AG09309 (cell line): ENCODE data around the gene DPYSL4.

ENCODE experiments used
- DNase-seq: peaks from one replicate; pipeline ENCODE4 v3.0.0-alpha.2; 2010; ENCODE audit warnings: low read depth
- H3K4me3 ChIP-seq: 2 replicates; pipeline ENCODE4 v1.5.1; 2011; ENCODE audit warnings: mild to moderate bottlenecking, low read depth, low read length, moderate library complexity; ENCODE audit not compliant: control insufficient read depth
- TF ChIP-seq, protein P1 (sequence below): IDR thresholded peaks from 2 replicates; pipeline ENCODE4 v1.5.1; 2011; ENCODE audit warnings: mild to moderate bottlenecking, low read depth, low read length, inconsistent platforms; ENCODE audit not compliant: insufficient read depth, control insufficient read depth; ENCODE audit errors: missing control alignments

The DPYSL4 gene

DNA sequence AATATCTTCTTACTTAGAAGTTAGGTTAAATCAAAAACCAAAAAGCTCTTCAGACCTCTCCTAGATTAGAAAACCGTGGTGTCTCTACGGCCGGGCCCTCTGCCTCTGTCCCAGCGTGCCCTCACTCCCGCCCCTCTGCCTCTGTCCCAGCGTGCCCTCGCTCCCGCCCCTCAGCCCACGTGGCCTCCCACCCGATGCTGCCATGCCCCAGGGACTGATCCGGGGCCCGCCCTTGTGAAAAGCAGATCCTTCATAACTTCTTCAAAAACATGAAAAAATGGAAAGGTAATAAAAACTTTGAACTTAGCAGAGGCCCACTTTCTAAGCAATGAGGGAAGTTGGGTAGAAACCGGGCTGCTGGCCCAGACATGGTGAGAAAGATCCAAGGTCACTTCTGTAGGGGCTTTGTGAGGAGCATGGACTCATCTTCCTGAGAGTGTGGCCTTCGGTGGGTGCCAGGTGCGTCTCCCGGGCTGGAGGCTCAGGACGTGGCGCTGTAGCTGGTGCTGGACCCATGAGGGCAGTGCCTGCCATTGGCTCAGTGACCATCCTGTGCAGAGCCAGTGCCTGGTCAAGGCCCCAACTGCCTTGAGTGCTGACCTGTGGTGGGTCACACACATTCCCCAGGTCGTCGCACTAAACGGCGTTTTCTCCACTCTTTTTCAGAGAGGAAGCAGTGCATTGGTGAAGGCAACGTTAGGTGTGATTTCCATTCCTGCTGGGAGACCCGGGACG lies 4.9 kb upstream of the DPYSL4 start:
- no peak for DNase-seq
- no peak overlapping the region for H3K4me3 ChIP-seq
- TF ChIP-seq, protein P1, sequence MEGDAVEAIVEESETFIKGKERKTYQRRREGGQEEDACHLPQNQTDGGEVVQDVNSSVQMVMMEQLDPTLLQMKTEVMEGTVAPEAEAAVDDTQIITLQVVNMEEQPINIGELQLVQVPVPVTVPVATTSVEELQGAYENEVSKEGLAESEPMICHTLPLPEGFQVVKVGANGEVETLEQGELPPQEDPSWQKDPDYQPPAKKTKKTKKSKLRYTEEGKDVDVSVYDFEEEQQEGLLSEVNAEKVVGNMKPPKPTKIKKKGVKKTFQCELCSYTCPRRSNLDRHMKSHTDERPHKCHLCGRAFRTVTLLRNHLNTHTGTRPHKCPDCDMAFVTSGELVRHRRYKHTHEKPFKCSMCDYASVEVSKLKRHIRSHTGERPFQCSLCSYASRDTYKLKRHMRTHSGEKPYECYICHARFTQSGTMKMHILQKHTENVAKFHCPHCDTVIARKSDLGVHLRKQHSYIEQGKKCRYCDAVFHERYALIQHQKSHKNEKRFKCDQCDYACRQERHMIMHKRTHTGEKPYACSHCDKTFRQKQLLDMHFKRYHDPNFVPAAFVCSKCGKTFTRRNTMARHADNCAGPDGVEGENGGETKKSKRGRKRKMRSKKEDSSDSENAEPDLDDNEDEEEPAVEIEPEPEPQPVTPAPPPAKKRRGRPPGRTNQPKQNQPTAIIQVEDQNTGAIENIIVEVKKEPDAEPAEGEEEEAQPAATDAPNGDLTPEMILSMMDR, result no peak

DNA sequence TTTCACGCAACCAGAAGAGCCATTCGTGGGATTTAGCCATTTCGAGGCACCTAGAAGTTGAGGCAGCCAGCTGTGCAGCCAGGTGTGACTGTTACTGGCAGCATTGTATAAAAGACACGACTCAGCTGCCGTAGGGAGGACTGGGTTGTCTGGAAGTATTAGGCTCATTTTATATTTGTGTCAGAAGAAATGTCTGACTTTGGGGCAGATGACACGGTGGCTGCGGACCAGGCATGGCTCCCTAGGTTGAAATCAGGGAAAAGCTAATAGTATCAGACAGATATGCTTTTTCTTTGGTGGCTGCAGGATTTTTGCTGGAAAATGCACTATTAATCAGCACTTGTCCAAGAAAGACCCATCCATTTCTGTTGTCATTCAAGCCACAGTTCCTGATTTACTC lies 4.2 kb upstream of the DPYSL4 start:
- H3K4me3 ChIP-seq, result no peak overlapping the region
- TF ChIP-seq, protein P1, result no peak
- DNase-seq, result no peak

DNA sequence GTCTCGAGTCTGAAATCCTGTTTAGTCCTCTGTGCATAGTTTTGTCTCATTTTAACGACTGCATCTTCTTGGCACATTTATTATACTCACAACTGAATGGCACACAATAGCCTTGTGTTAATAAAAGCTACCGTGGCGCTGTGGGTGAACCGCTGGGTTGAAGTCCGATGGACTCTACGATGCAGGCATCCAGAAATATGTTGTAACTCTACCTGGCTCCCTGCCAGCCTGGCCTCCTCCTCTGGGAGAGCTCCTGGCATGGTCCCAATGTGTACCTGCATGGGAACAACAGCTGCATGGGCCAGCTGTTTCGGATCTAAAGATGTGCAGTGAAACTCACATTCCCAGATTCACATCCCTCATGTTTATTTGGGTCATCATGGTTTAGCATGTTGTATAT lies 3.7 kb upstream of the DPYSL4 start:
- no peak overlapping the region for H3K4me3 ChIP-seq
- TF ChIP-seq, protein P1, result no peak
- DNase-seq, result no peak

DNA sequence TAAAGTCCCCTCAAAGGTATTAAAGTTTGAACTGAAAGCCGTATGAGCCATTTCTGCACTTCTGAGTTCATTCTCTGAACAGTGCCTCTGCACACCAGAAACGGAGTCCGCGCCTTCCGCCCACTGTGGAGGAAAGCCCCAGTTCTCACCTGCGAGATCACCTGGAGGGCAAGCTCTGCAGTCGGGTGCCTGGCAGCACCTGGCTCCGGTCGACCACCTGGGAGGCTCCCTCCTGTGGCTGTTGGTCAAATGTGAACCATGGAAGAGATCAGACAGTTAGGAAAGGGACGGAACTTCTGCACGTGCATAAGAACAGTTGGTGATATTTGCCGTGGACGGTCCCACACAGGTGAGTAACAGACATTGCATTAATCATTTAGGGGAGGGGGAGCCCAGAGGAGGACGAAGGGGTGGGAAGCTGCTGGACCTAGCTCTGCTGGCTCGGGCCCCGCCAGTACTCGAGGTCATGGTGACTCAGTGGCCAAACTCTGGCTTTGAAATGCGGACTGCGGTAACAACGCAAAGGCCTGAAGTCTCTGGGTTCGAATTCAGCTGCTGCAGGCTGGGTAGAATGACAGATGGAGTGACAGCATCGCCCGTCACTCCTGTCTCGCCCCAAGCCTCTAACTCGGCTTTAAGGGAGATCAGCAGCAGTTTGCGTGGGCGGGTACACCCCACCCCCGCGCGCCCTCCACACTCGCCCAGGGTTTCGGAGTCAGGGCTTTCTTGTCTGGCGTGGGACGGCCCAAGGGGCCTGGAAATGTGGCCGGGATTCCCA lies 1.7 kb upstream of the DPYSL4 start:
- TF ChIP-seq, protein P1, result no peak
- DNase-seq, result no peak
- no peak overlapping the region for H3K4me3 ChIP-seq

DNA sequence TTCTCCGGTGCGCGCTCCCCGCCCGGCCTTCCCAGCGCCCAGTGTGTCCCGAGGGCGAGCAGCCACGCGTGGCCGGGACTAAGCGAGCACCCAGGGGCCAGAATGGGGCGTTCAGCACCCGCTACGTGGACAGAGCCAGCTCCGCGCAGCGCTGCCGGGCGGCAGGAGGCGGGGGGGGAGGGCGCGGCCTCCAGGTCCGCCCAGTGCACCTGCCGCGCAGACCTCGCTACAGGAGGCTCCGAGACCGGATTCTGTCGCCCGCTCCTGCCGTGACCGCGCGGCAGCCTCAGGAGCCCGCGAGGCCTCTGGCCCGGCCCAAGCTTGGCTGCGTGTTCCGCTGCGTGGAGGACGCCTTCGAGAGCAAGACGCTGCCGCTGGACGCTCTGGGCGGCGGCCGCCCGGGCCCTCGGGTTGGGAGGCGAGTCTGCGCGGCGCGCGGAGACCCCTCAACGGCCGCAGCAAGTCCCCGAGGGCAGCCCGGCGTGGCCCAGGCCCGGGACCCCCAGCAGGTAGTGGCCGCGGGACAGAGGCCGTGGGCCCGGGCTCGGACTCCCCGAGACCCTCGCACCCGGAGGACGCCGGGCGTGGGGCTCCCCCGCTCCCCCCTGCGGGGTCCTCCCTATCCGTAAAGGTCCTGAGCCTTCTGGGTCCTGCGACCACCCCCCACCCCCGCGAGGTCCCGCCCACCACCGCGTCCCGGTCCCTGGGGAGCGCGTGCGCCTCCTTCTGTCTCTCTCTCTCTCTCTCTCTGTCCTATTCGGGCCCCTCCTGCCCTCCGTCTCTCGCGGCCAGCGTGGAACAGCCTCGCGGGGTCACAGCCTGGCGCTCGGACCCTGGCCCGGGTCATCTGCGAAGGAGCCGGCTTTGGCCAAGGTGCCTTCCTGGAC lies 904 bp upstream of the DPYSL4 start:
- DNase-seq, result no peak
- TF ChIP-seq, protein P1, result no peak
- no peak overlapping the region for H3K4me3 ChIP-seq

DNA sequence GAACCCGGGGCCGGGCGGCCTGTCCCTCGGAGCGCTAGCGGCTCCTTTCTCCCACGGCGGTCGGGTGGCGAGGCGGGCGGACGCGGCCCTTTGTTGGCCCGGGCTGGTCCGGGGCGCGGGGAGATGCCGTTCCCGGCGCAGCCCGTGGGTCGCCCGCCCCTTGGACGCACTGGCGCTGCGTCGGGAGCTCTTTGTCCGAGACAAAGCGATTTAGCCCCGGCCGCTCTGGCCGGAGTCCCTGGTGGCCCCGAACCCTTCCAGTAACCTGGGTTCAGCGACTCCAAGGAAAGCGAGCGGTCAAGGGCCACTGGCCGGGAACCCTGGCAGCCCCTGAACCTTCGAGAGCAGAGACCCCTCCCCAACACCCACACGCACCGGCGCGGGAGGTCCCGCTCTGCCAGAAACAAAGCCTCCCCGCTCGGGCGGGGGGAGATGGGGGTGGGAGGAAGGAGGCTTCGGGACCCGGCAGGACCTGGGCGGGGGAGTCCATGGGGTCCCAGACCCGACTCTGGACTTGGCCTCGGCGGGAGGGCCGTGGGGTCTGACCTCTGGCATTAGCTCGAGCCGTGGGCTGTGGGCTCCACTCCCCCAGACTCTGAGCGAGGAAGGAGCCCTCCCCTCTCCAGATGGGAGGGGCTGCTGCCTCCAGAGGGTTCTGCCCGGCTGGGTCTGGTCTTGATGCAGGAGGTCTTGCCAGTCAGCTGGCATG lies 836 bp downstream of the DPYSL4 start:
- TF ChIP-seq, protein P1, result no peak
- DNase-seq, result no peak
- H3K4me3 ChIP-seq, result peak overlapping the region; percentile 54
